SK-N-MC (cell line): Measurements from ENCODE around the gene NUDT9.
"Not testable (repeated sequence)": the region's sequence is repeated elsewhere in the genome, so short reads cannot be mapped to it uniquely, and the experiment has no call there.

Experiments
- DNase-seq: peaks from one replicate; pipeline ENCODE4 v3.0.0-alpha.2; 2011; ENCODE audit warnings: low read depth, low spot score
- H3K27ac ChIP-seq: fragments of 200-600 bp; sonication (generic); 2 replicates; pipeline ENCODE4 v1.5.1; 2016; ENCODE audit warnings: mixed run types
- H3K36me3 ChIP-seq: fragments of 200-600 bp; sonication (generic); 2 replicates; pipeline ENCODE4 v1.6.1; 2017; ENCODE audit warnings: antibody characterized with exemption, low read length, mixed read lengths; ENCODE audit not compliant: insufficient read depth
- H3K4me3 ChIP-seq: fragments of 200-600 bp; sonication (generic); 2 replicates; pipeline ENCODE4 v1.5.1; 2016
- H3K9ac ChIP-seq: fragments of 200-600 bp; sonication (generic); 2 replicates; pipeline ENCODE4 v1.8.0; 2017; ENCODE audit warnings: mixed run types, mixed read lengths; ENCODE audit not compliant: insufficient read length
- H3K9me3 ChIP-seq: fragments of 200-600 bp; sonication (generic); 2 replicates; pipeline ENCODE4 v1.6.1; 2017; ENCODE audit warnings: low read depth, mild to moderate bottlenecking, antibody characterized with exemption, low read length, moderate library complexity, mixed read lengths
- EZH2 ChIP-seq: fragments of 200-600 bp; sonication (generic); IDR thresholded peaks from one replicate; pipeline ENCODE4 v1.6.1; 2017; ENCODE audit warnings: antibody characterized with exemption
- FOXP2 ChIP-seq: optimal IDR thresholded peaks from 2 replicates; pipeline ENCODE3; 2011; ENCODE audit warnings: mild to moderate bottlenecking, moderate library complexity; ENCODE audit not compliant: insufficient read depth; ENCODE audit errors: extremely low read length, control extremely low read depth
- POLR2AphosphoS5 ChIP-seq: IDR thresholded peaks from 2 replicates; pipeline ENCODE4 v1.6.1; 2012; ENCODE audit warnings: mild to moderate bottlenecking, low read depth, low read length, borderline replicate concordance

The NUDT9 gene

GRCh38 chr4:87462102-87462501, 39.7 kb downstream of the NUDT9 start:
- peaks cover 18% of the 10 kb centered on the region for H3K36me3 ChIP-seq
- H3K27ac ChIP-seq: no peak overlapping the region
- no peak for DNase-seq
- TF ChIP-seq EZH2 (no peak), FOXP2 (no peak), POLR2AphosphoS5 (no peak)
- H3K4me3 ChIP-seq: no peak overlapping the region
- H3K9me3 ChIP-seq: no peaks in the 10 kb centered on the region
- H3K9ac ChIP-seq: no peak overlapping the region

GRCh38 chr4:87465739-87466366, 43.5 kb downstream of the NUDT9 start:
- Histone ChIP-seq H3K9ac (no peak overlapping the region), H3K9me3 (no peaks in the 10 kb centered on the region), H3K36me3 (no peaks in the 10 kb centered on the region), H3K4me3 (no peak overlapping the region), H3K27ac (no peak overlapping the region)
- DNase-seq: peak; percentile 35
- TF ChIP-seq FOXP2 (no peak), EZH2 (no peak), POLR2AphosphoS5 (no peak)

GRCh38 chr4:87469390-87469789, 47.0 kb downstream of the NUDT9 start:
- no peaks in the 10 kb centered on the region for H3K36me3 ChIP-seq
- DNase-seq: no peak
- H3K9me3 ChIP-seq: no peaks in the 10 kb centered on the region
- H3K4me3 ChIP-seq: no peak overlapping the region
- TF ChIP-seq EZH2: no peak
- TF ChIP-seq POLR2AphosphoS5: no peak
- no peak for TF ChIP-seq FOXP2
- H3K9ac ChIP-seq: no peak overlapping the region
- no peak overlapping the region for H3K27ac ChIP-seq

GRCh38 chr4:87476934-87477333, 54.6 kb downstream of the NUDT9 start:
- Histone ChIP-seq H3K9ac (no peak overlapping the region), H3K4me3 (no peak overlapping the region), H3K9me3 (no peaks in the 10 kb centered on the region), H3K36me3 (no peaks in the 10 kb centered on the region), H3K27ac (no peak overlapping the region)
- TF ChIP-seq EZH2 (no peak), FOXP2 (no peak), POLR2AphosphoS5 (no peak)
- DNase-seq: no peak

GRCh38 chr4:87478732-87479250, 56.4 kb downstream of the NUDT9 start:
- DNase-seq: no peak
- no peak overlapping the region for H3K4me3 ChIP-seq
- H3K9ac ChIP-seq: no peak overlapping the region

GRCh38 chr4:87481377-87481776, 59.0 kb downstream of the NUDT9 start:
- Histone ChIP-seq H3K9me3 (no peaks in the 10 kb centered on the region), H3K36me3 (no peaks in the 10 kb centered on the region), H3K9ac (no peak overlapping the region), H3K27ac (no peak overlapping the region), H3K4me3 (no peak overlapping the region)
- DNase-seq: no peak
- TF ChIP-seq FOXP2 (no peak), EZH2 (no peak), POLR2AphosphoS5 (no peak)

More at GRCh38 chr4:87478732-87479250, 56.4 kb downstream of the NUDT9 start:
- H3K27ac ChIP-seq: no peak overlapping the region
- no peaks in the 10 kb centered on the region for H3K36me3 ChIP-seq
- H3K9me3 ChIP-seq: no peaks in the 10 kb centered on the region
- no peak for TF ChIP-seq FOXP2
- TF ChIP-seq POLR2AphosphoS5: no peak
- no peak for TF ChIP-seq EZH2

- H3K36me3 ChIP-seq, H3K27ac ChIP-seq, H3K4me3 ChIP-seq, DNase-seq, H3K9ac ChIP-seq, H3K9me3 ChIP-seq: not testable (repeated sequence)
Observed at GRCh38 chr4:87483247-87483646, 60.9 kb downstream of the NUDT9 start.

- DNase-seq, H3K4me3 ChIP-seq, H3K36me3 ChIP-seq, H3K27ac ChIP-seq, H3K9ac ChIP-seq, H3K9me3 ChIP-seq: not testable (repeated sequence)
Observed at GRCh38 chr4:87488666-87489065, 66.3 kb downstream of the NUDT9 start.

- H3K4me3 ChIP-seq: no peak overlapping the region
Observed at GRCh38 chr4:87489678-87490077, 67.3 kb downstream of the NUDT9 start.

More at GRCh38 chr4:87489678-87490077, 67.3 kb downstream of the NUDT9 start:
- no peak for DNase-seq
- no peak overlapping the region for H3K27ac ChIP-seq
- H3K9ac ChIP-seq: no peak overlapping the region
- TF ChIP-seq EZH2: no peak
- TF ChIP-seq FOXP2: no peak
- TF ChIP-seq POLR2AphosphoS5: no peak
- no peaks in the 10 kb centered on the region for H3K9me3 ChIP-seq
- H3K36me3 ChIP-seq: no peaks in the 10 kb centered on the region
